ENCODE results near the gene OR2C1.
A peak's percentile ranks its signal among the peaks of the same experiment; 100 is the strongest.

Gene OR2C1

DNA sequence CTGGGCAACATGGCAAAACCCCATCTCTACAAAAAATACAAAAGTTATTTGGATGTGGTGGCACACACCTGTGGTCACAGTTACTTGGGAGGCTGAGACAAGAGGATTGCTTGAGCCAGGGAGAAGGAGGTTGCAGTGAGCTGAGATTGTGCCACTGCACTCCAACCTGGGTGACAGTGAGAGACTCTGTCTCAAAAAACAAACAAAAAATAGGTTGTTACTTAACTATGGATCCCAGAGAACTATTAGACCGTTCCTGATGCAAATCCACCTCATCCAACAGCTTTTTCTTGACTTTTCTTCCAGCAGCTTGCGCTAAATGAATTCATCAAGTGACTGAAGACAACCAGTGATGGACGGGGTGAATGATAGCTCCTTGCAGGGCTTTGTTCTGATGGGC is at the start of gene OR2C1:
TSS of gene OR2C1 (plus strand) at position 301 of the 400 bp plus-strand sequence. CDS start at position 353, 52 bp downstream.
- DNase-seq: no peak

DNA sequence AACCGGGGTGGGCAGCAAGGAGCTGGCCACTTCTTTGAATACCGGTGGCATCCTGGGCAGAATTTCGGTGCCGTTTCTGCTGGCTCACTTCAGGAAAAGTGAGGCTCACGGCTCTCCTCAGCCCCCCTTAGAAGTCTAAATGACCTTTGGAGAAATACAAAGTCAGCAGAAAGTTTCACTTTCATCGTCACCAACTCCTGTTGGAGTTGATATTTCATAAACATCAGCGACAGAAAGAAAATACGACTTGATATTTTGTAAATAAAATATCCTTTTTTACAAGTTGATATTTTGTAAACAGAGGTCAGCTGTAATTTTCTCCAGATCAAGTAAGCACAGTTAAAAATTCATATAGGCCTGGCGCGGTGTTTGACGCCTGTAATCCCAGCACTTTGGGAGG is 49.6 kb upstream of the OR2C1 start:
- no peak for DNase-seq

DNA sequence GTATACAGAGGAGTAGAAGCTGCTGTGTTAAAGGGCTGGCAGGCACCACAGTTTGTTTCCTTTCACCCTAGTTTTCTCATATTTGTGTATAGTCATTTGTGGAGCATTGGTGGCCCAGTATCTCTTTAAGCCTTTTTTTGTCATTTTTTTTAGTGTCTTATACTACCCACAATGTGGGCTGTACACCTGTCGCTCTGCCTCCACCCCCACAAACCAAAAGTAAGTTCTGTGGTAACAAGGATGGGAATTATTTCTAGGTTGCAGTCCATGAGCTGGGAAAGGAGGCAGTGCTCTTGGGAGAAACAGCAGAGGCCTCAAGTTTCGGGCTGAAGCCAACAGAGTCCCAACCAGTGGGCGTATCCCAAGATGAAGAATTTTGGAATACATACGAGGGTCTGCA is 44.2 kb upstream of the OR2C1 start:
- no peak for DNase-seq

DNA sequence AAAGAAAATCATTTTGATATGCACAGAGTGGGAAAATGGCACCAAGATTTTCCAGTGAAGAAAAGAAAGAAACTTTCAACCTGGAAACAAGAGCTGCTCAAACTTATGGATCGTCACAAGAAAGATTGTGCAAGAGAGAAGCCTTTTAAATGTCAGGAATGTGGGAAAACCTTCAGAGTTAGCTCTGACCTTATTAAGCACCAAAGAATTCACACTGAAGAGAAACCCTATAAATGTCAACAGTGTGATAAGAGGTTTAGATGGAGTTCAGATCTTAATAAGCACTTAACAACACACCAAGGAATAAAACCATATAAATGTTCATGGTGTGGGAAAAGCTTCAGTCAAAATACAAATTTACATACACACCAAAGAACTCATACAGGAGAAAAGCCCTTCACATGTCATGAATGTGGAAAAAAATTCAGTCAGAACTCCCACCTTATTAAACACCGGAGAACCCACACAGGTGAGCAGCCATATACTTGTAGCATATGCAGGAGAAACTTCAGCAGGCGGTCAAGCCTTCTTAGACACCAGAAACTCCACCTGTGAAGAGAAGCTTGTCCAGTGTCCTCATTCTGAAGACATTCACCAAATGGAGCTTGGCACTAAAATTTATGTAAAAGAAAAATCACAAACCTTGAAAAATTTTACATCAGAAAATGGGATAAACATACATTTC is 38.2 kb upstream of the OR2C1 start:
- DNase-seq: no peak

DNA sequence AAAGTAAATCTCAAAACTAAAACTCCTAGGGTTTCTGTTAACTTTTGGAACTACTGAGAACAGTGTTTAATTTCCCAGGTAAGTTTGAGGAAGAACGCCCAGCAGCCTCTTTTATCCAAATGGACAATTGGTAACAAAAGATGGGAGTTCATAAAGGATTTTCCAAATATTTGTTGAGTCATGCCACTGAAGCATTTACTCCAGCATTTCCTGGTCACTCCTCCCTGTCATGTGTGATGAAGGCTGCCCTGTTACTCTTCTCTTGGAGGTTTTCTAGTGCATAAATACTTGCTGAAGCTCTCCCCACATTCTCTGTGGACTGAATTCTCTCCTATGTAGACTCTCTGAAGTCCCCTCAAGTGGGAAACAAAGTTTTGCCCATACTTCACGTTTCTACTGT is 33.9 kb upstream of the OR2C1 start:
- no peak for DNase-seq

DNA sequence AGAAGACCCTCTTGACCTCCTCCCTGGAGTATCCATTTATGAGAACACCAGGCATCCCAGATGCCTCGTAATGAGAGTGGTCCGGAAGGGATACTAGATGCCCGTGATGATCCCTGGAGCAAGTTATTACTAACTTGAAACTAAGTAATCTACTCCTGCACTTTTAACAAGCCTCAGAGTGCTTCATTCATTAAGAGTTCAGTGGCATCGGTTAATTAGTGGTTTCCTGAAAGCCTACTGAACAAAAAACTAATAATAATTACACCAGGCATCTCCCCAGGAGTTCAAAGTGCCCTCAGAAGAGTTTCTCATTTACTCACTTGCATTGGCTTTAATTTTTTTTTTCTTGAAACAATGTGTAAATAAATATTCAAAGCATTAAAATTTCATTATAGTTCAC is 28.2 kb upstream of the OR2C1 start:
- no peak for DNase-seq

DNA sequence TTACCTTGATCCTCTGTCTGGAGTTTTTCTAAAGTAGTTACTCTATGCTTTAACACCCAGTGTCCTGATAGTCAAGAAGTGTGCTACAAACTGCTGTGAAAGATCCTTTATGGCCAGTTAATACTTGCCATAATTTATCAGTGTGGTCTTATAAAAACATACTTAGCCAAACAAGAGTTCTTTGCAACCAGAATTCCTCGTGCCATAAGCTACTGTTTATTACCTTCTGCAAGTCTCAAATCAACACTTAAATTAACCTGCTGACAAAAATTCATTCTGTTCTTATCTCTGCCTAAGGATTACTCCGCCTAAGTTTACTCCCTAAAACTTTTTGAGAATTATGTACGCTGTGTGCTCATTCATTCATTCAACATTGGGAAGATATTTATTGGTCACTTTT is 27.6 kb upstream of the OR2C1 start:
- no peak for DNase-seq

DNA sequence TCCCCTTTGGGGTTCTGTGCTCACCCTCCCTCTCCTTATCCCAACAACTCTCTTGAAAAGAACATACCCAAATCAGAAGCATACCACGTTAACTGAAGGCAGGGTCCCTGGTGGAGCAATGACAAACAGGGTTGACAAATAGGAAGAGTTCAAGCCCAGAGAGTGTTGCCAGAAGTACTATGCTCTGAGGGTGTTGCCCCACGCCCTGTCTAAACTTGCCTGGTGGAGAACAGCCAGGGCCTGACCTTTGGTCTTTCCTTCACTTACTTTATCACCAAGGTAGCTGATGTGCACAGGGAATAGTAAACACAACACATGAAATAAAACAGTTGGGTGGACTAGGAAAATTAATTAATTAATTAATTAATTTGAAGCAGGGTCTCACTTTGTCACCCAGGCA is 27.0 kb upstream of the OR2C1 start:
- DNase-seq: no peak

DNA sequence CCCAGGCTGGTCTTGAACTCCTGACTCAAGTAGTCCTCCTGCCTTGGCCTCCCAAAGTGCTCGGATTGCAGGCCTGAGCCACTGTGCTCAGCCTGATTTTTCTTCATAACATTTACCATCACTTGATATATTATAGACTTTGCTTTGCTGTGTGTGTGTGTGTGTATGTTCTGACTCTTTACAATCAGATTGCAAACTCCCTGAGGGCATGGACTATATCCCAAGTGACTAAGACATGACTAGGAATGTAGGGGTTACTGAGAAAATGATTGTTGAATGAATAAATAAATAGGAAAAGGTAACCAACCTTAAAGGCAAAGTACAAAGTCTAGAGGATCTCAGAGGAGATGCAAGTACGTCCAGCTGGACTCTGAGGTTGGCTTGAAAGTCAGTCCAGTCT is 9.6 kb upstream of the OR2C1 start:
- no peak for DNase-seq

DNA sequence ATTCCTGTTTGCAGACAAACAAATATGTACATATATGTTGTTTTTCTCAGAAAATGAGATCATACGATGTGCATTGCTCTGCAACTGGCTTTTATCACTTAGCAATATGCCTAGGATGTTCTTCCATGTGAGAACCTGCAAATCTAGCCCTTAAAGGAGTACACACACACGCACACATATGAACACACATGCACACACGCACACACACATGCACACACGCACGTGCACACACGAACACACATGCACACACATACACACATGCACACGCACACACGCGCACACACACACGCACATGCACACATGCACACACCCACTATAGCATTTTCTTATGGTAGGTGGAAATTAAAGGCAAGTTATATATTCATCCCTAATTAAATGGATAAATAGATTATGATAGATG is 8.1 kb upstream of the OR2C1 start:
- no peak for DNase-seq

DNA sequence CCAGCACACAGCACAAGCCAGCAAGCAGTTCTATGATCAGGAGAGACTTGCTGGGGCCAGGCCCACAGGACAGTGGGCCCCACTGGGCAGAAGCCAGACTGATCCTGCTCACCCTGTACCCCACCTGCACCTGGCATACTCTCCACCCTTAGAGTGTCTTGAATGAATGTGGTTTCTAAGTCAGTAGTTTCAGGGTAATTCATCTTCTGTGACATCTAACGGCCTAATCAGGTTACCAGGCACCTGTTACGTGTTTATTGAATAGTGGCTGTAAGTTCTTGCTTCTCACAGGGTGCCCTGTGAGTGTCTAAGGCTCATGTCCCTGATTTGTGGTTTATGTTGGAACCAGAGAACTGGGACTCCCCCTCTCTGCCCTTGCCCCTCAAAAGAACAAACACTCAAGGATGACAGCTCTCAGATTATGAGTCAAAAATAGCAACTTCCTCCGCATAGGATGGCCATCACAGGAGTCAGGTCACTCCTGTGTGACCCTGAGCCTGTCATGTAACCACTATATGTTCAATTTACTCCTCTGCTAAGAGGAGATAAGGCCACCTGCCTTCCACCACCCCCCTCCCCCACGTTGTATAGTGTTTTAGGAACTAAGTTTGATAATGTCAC is 7.0 kb upstream of the OR2C1 start:
- no peak for DNase-seq

DNA sequence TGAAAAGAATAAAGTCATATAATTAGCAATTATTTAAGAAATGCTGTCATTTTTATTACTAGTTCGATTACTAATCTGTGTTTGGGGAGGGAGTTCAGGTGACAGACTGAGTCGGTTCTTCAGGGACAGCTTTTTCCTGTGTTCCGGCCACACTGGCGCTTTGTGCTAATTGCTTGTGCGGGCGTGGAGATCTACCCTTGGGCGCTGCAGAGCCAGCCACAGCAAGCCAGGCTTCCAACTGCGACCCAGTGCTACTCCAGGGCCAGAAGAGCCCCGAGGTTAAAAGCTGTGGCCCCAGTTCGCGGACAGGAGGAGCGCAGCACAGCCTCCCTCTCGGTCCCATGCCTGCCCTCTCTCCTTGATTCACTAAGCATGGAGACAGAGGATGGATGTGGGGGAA is 6.5 kb upstream of the OR2C1 start:
- DNase-seq: no peak

DNA sequence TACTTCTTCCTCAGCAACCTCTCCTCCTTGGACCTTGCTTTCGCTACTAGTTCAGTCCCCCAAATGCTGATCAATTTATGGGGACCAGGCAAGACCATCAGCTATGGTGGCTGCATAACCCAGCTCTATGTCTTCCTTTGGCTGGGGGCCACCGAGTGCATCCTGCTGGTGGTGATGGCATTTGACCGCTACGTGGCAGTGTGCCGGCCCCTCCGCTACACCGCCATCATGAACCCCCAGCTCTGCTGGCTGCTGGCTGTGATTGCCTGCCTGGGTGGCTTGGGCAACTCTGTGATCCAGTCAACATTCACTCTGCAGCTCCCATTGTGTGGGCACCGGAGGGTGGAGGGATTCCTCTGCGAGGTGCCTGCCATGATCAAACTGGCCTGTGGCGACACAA is 429 bp downstream of the OR2C1 start:
- DNase-seq: no peak

DNA sequence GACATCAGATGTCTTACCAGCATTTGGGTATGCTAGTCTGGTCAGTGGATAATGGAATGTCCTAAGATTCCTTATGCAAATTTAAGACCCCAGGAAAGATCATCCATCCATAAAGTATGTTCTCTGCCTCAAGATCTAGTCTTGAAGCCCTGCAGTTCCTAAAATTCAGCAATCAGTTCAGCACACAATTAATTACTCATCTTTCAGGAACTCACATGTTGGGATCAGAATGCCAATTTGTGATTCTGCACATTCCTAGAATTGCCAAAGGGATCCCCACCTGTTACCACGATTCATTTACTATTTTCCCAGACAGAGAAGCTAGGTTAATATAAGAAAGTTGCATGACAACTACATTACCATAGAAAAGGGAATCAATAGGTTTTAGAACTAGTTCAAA is 3.2 kb downstream of the OR2C1 start:
- DNase-seq: no peak

DNA sequence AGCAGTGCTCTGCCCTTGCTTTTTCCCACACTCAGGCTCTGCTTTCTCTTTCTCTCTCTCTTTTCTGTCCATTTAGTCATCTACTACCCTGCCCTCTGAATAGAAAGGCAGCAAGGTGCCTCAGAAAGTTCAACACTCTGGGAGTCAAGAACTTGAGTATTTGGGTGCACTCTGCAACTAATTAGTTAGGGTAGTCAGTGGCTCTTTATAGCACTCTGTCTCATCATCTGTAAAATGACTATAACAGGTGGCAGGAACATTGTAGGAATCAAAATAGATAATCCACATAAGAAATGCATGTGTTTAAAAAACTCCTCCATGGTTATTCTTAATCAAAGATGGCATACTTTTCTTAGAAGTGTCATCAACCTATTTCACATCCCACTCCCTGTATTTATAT is 7.2 kb downstream of the OR2C1 start:
- DNase-seq: no peak

DNA sequence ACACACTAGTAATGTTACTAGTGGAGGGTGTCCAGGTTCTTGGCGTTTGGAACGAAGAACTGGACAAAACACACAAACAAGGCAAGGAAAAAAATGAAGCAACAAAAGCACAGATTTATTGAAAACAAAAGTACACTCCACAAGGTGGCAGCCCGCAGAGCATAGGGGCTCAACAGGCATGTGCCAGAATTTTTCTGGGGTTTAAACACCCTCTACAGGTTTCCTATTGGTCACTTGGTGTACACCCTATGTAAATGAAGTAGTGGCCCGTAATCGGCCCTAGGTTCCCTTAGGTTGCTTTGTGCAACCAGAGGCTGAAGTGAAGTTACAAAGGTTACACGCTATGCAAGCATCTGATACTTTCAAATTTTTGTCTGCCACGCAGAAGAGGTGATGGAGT is 8.1 kb downstream of the OR2C1 start:
- DNase-seq: no peak

DNA sequence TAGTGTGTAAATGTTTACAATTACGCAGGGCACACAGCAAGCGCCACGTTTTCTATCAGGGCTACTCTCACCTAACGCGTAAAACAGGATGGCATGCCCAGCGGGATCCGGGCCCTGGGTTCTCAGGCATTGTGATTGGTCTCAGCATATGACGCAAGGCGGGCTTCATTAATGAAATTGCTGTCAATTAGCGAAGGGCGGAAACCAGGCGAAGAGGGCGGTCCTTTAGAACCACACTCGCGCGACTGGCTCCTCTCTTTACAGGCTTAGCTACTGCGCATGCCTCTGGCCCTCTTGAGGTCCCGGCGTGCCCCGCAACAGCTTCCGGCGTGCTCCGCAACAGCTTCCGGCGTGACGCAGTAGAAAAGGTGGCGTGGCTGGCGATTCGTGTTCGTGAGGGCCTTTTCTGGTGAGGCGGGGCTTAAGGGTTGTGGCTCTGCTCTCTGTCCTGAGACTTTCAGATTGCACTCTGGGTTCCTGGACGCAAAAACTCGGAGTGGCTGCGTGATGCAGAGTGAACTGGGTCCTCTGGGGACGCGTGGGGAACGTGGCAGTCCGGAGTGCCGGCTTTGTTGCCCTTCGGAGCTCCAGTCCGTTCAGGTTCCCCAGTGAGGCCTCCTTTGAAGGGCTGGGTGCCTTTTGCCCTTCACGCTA is 9.2 kb downstream of the OR2C1 start:
- peak; percentile 82 to 87 for DNase-seq

DNA sequence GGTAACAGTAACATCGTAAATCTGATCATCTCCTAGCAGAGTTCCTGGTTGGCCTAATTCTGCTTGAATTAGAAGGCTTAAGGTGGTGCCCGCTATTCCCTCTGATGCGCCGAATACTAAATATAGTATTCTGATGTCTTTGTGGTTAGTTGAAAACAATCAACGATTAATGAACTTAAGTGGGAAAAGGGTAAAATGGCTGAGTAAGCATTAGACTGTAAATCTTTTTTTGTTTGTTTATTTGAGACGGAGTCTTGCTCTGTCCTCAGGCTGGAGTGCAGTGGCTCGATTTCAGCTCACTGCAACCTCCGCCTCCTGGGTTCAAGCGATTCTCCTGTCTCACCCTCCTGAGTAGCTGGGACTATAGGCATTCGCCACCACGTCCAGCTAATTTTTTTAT is 13.4 kb downstream of the OR2C1 start:
- no peak for DNase-seq

DNA sequence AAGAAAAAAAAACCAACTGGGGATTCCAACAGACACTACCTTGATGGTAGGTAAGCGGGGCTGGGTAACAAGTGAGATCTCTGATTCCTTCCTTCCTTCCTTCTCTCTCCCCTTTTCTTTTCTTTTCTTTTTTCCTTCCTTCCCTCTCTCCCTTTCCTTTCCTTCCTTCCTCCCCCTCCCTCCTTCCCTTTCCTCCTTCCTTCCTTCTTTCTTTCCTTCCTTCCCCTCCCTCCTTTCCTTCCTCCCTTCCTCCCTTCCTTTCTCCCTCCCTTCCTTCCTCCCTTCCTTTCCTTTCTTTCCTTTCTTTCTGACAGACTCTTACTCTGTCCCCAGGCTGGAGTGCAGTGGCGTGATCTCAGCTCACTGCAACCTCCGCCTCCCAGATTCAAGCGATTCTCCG is 20.0 kb downstream of the OR2C1 start:
- no peak for DNase-seq

DNA sequence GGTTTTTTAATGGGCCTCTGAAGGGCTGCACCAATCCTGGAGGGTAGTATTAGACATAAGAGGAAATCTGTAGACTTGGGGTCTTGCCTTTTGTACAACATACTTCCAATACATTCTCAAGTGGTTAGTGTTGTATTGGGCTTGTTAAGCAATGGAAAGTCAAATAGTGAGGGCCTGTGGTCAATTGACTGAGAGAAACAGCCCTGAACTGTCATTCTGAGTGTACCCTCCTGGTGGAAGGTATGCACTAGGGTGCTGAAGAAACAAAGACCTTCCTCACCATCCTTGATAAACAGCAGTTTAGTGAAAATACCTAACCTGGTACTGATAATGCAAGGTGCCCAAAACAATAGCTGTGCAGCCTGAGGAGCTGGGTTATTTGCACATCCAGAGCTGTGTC is 22.2 kb downstream of the OR2C1 start:
- no peak for DNase-seq

DNA sequence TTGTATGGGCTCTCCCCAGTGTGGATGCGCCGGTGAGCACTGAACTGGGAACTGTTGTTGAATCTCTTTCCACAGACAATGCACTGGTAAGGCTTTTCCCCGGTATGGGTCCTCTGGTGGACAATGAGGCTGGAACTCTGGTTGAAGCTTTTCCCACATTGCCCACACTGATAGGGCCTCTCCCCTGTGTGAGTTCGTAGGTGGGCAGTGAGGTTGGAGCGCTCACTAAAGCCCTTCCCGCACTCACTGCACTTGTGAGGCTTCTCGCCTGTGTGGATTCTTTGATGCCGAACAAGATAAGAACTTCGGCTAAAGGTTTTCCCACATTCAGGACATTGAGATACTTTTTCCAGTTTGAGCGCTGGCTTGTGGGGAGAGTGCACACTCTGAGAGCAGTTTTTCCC is 27.4 kb downstream of the OR2C1 start:
- DNase-seq: no peak

DNA sequence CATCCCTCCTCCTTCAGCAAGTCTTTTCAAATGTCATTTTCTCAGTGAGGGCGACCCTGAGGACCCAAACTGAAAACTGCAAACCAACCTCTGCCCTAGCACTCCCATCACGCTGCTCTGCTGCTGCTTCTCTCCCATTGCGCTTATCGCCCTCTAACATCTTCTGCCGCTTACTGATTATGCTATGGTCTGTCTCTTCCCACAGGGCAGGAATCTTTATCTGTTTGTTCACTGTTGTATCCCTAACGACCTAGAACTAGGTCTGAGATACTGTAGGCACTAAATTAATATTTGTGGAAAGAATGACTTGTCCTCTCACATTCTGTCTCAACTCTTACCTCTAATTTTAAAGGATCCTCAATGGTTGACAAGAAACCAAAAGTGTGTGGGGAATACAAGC is 32.6 kb downstream of the OR2C1 start:
- no peak for DNase-seq

DNA sequence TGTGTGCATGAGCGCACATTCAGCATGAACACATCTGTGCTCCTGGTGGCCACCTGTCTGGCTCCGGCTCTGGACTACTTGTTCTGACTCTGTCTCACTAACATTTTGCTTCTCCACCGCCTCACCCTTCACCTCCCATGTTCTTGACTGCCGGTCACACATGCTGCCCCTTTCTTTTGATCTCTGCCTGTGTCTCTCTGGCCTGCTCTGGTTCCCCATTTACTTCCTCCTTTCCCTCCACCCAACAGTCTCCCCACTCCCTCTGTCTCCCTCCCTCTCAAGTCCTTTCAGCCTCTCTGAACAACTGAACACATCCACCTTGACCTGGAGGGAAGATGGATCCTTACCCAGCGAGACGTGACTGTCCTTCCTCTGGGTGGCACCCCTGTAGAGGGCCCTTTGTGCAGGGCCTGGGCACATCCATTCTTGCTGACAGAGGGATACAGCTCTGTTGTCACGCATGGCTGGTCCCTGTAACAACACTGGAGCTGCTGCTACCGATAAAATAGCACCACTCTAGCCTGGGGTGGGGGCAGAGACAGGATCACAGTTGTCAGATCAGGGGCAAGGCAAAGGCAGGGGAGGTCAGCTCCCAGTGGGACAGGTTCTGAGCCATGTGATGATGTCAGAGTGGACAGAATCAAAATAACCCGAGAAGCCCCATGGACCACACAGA is 34.1 kb downstream of the OR2C1 start:
- DNase-seq: no peak

DNA sequence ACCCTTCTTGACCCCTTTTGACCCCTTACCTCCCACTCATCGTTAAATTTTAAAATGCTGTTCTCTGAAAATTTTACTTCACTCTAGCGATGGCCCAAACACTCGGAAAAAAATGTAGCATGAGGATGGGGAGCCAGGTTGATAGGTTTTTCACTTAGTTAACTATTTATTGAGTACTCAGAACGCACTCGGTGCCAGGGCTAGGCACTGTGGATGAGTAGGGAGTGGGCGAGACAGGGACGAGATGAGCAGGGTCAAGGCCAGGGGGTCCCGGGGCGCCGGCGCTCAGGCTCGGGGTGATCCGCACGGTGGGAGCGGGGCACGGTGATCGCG is 44.7 kb downstream of the OR2C1 start:
- DNase-seq: no peak

Data from activated CD4-positive, alpha-beta T cell treated with anti-CD3 and anti-CD28 coated beads, Interleukin-2, amount 50 U/mL, for 48 hours (primary cell).